Spinal cord (tissue), 10 donors: ENCODE data around the gene PARD3. TPM values are rescaled to one million over a fixed set of nuclear protein-coding genes. Genes with fewer than 3 reads are reported as not detected.
"Not testable (repeated sequence)": the region's sequence is repeated elsewhere in the genome, so short reads cannot be mapped to it uniquely, and the experiment has no call there.

Experiments
- DNase-seq, 6 donors: peaks; one replicate each; pipeline versions ENCODE4 v3.0.0 to v3.0.0-alpha.2; 2013 to 2015; ENCODE audit warnings: low spot score in 6 of 6, low read depth in 4 of 6
- H3K27ac ChIP-seq: one replicate; pipeline ENCODE4 v1.5.1; 2013; ENCODE audit warnings: low read depth, low read length, control low read depth
- H3K27me3 ChIP-seq: one replicate; pipeline ENCODE4 v1.6.1; 2013; ENCODE audit warnings: low read length; ENCODE audit not compliant: control insufficient read depth, insufficient read depth
- H3K36me3 ChIP-seq: one replicate; pipeline ENCODE4 v1.6.1; 2013; ENCODE audit warnings: low read length; ENCODE audit not compliant: control insufficient read depth, insufficient read depth
- H3K4me1 ChIP-seq: one replicate; pipeline ENCODE4 v1.6.1; 2013; ENCODE audit warnings: low read length; ENCODE audit not compliant: control insufficient read depth, insufficient read depth
- H3K4me3 ChIP-seq: one replicate; pipeline ENCODE4 v1.5.1; 2013; ENCODE audit warnings: low read depth, low read length, control low read depth
- H3K9me3 ChIP-seq: one replicate; pipeline ENCODE4 v1.6.1; 2013; ENCODE audit warnings: low read length; ENCODE audit not compliant: control insufficient read depth, insufficient read depth
- WGBS: methylation state at CpG from one replicate; pipeline ENCODE4 v1.1.5; 2013; ENCODE audit warnings: missing lambda C conversion rate; ENCODE audit not compliant: insufficient coverage; 5-methylcytosine and 5-hydroxymethylcytosine counted together
- polyA plus RNA-seq, 2 donors: library from polyadenylated mRNA; unstranded; fragments of 120-200 nt; gene quantifications; one replicate each; pipeline ENCODE4 v1.2.1, GENCODE V29; 2013; ENCODE audit not compliant: insufficient read length in 2 of 2
- total RNA-seq, 2 donors: library from RNA; depleted of rRNA in 1 of 2; stranded (reverse); fragments of 120-200 nt in 1 of 2; fragments of >200 nt in 1 of 2; gene quantifications; one replicate each; pipeline versions ENCODE4 v1.2.3 to v1.2.4, GENCODE V29; 2013 to 2014
- donor health status: healthy.

PARD3 gene
- total and polyA plus RNA-seq, 4 donors: 29.5 to 94.3 (median 47.1) TPM

DNA sequence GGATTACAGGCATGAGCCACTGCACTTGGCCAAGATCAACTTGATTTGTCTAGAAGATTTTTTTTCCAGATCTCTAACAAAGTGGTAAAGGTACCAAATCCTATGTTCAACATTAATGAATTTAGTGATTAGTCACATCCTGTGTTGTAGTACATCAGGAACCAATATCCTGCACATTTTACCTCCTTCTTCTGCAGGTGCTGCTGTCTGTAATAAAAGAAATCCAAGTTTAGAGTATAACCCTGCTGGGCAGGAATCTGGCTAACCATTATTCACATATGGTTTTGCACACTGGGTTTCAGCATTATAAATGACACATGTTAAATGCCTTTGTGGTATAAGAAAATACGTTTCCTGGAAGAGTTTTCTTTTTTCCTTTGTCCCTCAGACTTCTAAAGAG lies 10.8 kb downstream of the PARD3 start:
- Histone ChIP-seq H3K27ac (no peak overlapping the region), H3K4me1 (peaks cover 20% of the 10 kb centered on the region)
- WGBS: no CpG with 5 or more reads among the region's 1 CpG

DNA sequence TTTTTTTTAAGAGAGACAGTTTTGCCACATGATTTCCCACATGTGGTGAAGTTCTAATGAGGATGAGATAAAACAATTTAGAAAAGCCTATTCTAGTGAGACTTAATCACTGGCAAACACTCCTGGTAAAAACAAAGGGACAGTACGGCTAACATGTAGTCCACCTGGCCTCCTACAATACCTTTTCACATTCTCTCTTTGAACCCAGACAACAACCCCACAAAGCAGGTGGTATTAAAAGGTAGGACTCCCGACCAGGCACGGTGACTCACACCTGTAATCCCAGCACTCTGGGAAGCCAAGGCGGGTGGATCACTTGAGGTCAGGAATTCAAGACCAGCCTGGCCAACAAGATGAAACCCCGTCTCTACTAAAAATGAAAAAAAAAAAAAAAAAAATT lies 12.4 kb downstream of the PARD3 start:
- H3K27me3 ChIP-seq: no peaks in the 10 kb centered on the region
- no peak for DNase-seq
- peaks cover 5% of the 10 kb centered on the region for H3K4me1 ChIP-seq
- no peaks in the 10 kb centered on the region for H3K9me3 ChIP-seq
- H3K27ac ChIP-seq: no peak overlapping the region
- H3K36me3 ChIP-seq: no peaks in the 10 kb centered on the region
- no CpG with 5 or more reads among the region's 5 CpGs for WGBS
- no peak overlapping the region for H3K4me3 ChIP-seq

More for the DNA sequence above, 10.8 kb downstream of the PARD3 start:
- Histone ChIP-seq H3K27me3 (no peaks in the 10 kb centered on the region), H3K4me3 (no peak overlapping the region), H3K36me3 (no peaks in the 10 kb centered on the region), H3K9me3 (no peaks in the 10 kb centered on the region)
- DNase-seq: no peak

DNA sequence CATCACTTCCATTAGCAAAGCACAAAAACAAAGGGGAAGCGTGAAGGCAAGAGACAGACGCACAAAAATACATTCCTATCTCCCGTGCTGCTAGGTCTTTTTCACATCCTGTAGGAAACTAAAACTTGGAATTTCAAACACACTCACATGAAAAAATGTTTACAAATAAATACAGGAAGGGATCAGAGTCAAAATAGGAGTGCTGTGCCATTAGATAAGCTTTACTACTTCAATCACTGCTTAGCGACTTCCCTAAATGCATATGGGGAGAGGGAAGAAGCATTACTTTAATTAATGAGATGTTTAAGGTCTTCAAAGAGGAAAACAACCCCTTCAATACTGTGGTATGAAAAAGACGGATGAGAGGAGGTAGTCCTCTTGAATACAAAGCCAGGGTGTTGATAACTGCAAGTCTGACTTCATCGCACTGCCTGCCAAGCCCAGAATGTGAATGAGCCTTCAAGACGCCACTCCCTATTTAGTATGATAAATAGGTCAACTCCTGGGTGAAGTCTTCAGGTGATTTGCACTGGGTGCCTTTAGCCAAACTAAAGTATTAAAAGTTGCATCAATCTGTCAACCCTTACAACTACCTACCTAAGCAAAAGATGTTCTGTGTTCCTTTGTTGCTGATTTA lies 13.9 kb downstream of the PARD3 start:
- DNase-seq: peak in 2 of 6 donors; percentile 28 to 59
- H3K9me3 ChIP-seq: no peaks in the 10 kb centered on the region
- H3K27ac ChIP-seq: peak overlapping the region; percentile 48
- H3K4me3 ChIP-seq: no peak overlapping the region
- no peaks in the 10 kb centered on the region for H3K36me3 ChIP-seq
- H3K27me3 ChIP-seq: no peaks in the 10 kb centered on the region
- WGBS: 50% methylated on average over 1 of the region's 7 CpGs
- H3K4me1 ChIP-seq: peaks cover 5% of the 10 kb centered on the region

DNA sequence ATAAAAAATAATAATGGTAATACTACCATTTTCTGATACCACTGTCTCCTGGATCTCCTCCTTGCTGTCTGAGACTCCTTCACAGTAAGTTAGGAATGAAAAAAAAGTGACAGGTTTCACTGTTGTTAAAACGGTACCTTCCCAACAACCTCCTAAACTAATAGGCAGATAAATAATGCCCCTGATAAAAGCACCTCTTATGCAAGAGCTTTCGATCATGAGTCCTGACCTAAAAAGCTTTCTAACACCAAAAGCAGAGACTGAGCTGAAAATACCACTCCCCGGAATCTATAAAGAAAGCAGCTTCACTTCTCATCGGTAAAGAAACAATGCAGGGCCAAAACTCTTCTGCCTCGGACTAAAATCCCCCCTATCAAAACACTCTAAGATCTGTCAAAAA lies 14.5 kb downstream of the PARD3 start:
- Histone ChIP-seq H3K4me3 (no peak overlapping the region), H3K27ac (no peak overlapping the region), H3K27me3 (no peaks in the 10 kb centered on the region), H3K4me1 (peaks cover 5% of the 10 kb centered on the region), H3K36me3 (no peaks in the 10 kb centered on the region), H3K9me3 (no peaks in the 10 kb centered on the region)
- DNase-seq: no peak
- WGBS: 18% methylated on average over 4 of the region's 5 CpGs

DNA sequence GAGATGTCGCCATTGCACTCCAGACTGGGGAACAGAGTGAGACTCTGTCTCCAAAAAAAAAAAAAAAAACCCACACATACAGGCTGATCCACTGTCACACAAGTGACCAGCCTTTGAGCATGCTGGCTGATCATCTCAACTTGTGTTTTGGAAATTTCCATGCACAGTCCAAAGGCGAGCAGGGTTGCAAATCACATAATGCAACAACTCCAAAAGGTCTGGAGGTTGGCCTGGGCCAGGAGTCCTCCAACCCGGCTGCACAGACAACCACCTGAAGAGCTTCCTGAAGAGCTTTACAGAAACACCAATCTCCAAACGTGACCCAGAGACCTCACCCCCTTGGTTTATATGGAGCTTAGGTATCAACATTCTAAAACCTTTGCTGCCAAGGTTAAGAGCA lies 16.4 kb downstream of the PARD3 start:
- Histone ChIP-seq H3K9me3 (no peaks in the 10 kb centered on the region), H3K36me3 (no peaks in the 10 kb centered on the region), H3K4me3 (no peak overlapping the region), H3K27me3 (no peaks in the 10 kb centered on the region), H3K27ac (no peak overlapping the region), H3K4me1 (peaks cover 3% of the 10 kb centered on the region)
- no peak for DNase-seq
- 94% methylated on average over 3 of the region's 4 CpGs for WGBS

DNA sequence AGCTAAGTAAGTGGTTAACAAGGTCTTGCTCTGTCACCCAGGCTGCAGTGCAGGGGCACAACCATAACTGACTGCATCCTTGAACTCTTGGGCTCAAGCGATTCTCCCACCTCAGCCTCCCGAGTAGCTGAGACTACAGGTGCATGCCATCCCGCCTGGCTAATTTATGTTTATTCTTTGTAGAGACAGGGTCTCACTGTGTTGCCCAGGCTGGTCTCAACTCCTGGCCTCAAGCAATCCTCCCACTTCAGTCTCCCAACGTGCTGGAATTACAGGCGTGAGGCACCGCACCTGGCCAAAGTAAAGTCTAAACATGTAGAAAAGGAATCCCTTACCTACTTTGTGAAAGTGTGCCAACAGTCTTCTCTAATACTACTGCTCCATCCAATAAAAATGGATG lies 17.9 kb downstream of the PARD3 start:
- no peaks in the 10 kb centered on the region for H3K27me3 ChIP-seq
- 82% methylated on average over 4 of the region's 6 CpGs for WGBS
- DNase-seq: no peak

DNA sequence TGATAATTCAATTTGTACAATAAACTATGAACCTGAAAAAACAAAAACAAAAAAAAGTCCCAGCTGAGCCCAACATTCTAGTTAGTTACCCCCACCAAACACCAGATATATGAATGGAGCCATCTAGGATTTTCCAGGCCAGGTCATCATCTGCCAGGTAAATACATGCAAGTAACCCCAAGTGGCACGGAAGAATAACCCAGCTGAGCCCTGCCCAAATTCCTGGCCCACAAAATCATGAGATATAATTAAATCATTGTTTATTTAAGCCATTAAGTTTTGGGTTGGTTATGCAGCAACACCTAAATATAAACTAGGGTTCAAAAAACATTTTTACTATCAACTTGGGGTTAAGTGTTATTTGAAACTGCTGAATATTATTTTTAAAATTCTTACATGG lies 19.0 kb downstream of the PARD3 start:
- WGBS: no CpG with 5 or more reads among the region's 1 CpG
- H3K36me3 ChIP-seq: peaks cover 7% of the 10 kb centered on the region
- H3K4me3 ChIP-seq: no peak overlapping the region
- H3K27me3 ChIP-seq: no peaks in the 10 kb centered on the region
- no peak overlapping the region for H3K27ac ChIP-seq
- DNase-seq: no peak
- H3K4me1 ChIP-seq: peaks cover 25% of the 10 kb centered on the region
- H3K9me3 ChIP-seq: no peaks in the 10 kb centered on the region

More for the DNA sequence above, 17.9 kb downstream of the PARD3 start:
- Histone ChIP-seq H3K4me1 (peaks cover 15% of the 10 kb centered on the region), H3K4me3 (no peak overlapping the region), H3K27ac (no peak overlapping the region), H3K9me3 (no peaks in the 10 kb centered on the region), H3K36me3 (peaks cover under 1% of the 10 kb centered on the region)

DNA sequence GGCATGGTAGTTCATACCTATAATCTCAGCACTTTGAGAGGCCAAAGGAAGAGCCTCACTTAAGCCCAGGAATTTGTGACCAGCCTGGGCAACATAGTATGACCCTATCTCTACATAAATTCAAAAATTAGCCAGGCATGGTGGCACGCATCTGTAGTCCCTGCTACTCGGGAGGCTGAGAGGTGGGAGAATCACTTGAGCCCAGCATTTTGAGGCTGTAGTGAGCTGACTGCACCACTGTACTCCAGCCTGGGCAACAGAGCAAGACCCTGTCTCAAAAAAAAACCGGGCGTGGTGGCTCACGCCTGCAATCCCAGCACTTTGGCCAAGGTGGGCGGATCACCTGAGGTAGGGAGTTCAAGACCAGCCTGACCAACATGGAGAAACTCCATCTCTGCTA lies 19.8 kb downstream of the PARD3 start:
- H3K27ac ChIP-seq: no peak overlapping the region
- DNase-seq: no peak
- H3K4me1 ChIP-seq: peaks cover 29% of the 10 kb centered on the region
- H3K9me3 ChIP-seq: no peaks in the 10 kb centered on the region
- WGBS: 100% methylated on average over 5 of the region's 6 CpGs
- H3K4me3 ChIP-seq: no peak overlapping the region
- no peaks in the 10 kb centered on the region for H3K27me3 ChIP-seq
- H3K36me3 ChIP-seq: peaks cover 9% of the 10 kb centered on the region

DNA sequence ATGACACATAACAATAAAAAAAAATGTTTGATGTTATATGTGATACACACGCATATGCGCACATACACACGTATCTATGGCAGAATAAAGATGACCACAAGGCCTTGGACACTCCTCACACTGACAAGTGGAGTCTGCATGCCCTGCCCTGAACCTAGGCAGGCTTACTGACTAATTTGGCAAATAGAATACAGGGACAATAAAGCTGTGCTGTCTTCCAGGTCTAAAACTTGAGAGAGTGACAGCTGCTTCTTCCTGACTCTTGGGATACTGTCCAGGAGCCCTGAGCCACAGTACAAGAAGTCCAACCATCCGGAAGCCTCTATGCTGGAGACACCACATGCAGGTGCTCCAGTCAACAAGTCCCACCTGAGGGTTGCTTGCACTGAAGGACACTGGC lies 20.3 kb downstream of the PARD3 start:
- H3K36me3 ChIP-seq: peaks cover 9% of the 10 kb centered on the region
- no peak overlapping the region for H3K27ac ChIP-seq
- H3K4me1 ChIP-seq: peaks cover 27% of the 10 kb centered on the region
- DNase-seq: no peak
- H3K9me3 ChIP-seq: no peaks in the 10 kb centered on the region
- no peaks in the 10 kb centered on the region for H3K27me3 ChIP-seq
- WGBS: 90% methylated on average over 1 of the region's 4 CpGs
- H3K4me3 ChIP-seq: no peak overlapping the region

DNA sequence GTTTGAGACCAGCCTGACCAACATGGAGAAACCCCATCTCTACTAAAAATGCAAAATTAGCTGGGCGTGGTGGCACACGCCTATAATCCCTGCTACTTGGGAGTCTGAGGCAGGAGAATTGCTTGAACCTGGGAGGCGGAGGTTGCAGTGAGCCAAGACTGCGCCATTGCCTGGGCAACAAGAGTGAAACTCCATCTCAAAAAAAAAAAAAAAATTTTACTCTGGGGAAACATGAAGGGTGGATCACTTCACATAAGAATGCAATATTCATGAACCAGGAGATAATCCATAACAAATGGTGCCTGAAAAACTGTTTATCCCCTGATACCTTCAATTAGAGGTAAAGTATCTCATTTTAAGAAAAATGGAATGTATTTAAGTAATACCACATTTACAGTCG lies 21.5 kb downstream of the PARD3 start:
- not testable (repeated sequence) for H3K27me3 ChIP-seq, DNase-seq, H3K27ac ChIP-seq, H3K9me3 ChIP-seq, H3K36me3 ChIP-seq, H3K4me3 ChIP-seq
- peaks cover 27% of the 10 kb centered on the region for H3K4me1 ChIP-seq
- WGBS: no CpG with 5 or more reads among the region's 5 CpGs
